HG03354 (cell line): Measurements from ENCODE around the gene SFTA2.

Experiments
- ATAC-seq: cut with Tn5 transposase; IDR thresholded peaks from one replicate; pipeline ENCODE4 v1.9.1; 2021; ENCODE audit warnings: mild to moderate bottlenecking; ENCODE audit not compliant: unreplicated experiment, poor library complexity, severe bottlenecking

SFTA2 gene

DNA sequence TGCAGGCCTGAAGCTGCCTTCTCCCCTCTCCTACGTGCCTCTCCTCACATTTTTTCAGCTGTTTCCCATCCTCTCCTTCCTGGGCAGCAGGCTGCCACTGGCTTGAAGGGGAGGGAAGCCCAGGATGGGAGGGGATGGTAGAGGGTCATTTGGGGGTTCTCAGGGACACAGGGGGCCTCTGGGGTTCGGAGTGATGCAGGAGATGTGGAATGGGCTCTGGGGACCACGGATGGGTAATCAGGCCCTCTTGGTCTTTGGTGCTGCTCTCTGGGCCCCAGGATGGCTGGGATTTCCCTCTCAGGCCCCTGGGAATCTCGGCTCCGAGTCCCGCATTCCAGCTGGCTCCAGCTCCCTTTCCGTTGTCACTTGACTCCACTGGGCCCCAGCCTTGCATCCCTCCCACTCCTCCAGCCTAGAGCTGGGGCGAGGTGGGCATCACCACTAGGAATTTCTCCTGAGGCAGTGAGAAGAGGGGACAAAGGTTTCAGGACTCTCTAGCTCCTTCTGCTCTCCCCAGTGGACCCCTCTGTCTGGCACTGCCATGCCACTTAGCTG lies 49.7 kb downstream of the SFTA2 start:
- no peak for ATAC-seq

DNA sequence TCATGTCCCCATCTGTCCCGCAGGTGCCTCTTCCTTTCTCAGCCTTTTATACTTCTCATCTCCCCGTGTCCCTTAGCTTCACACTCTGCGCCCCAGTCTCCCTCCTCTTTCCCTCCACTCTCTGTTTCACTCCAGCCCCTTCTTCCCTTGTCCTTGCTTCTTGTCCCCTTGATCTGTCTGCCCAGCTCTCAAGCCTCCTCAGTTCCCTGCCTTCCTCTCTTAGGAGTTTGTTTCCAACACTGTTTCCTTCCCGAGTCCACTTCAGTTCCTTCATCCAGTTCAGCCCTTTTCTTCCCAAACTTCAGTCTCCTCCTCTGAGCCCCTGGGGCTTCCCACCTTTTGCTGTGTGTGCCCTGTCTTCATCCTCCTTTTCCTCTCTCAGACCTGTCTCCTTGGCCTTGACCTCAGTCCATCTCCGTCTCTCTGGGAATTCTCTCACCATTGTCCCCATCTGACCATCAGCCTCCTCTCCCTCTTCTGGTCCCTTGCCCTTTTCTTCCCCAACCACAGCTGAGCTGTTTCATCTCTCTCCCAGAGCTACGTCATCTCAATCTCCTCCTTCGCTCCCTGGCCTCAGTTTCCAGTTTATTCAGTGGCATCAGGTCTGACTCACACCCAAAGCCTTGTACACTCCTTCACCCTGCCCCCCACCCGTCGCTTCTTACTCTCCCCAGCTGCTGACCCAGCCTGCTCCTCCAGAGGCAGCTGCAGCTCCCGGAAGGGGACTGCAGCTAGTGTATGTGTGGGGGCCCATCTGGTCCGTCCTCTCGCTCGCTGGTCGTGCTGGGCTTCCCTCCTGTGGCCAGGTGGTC lies 50.4 kb downstream of the SFTA2 start:
- ATAC-seq = no peak
